GM19193 (cell line): Measurements from ENCODE around the gene PRSS8.
A peak's percentile ranks its signal among the peaks of the same experiment; 100 is the strongest.

Source experiments
- POLR2A ChIP-seq: IDR thresholded peaks from 4 replicates; pipeline ENCODE4 v1.6.1; 2011; ENCODE audit not compliant: insufficient read depth, insufficient read length; ENCODE audit errors: extremely low read depth

PRSS8 gene

DNA sequence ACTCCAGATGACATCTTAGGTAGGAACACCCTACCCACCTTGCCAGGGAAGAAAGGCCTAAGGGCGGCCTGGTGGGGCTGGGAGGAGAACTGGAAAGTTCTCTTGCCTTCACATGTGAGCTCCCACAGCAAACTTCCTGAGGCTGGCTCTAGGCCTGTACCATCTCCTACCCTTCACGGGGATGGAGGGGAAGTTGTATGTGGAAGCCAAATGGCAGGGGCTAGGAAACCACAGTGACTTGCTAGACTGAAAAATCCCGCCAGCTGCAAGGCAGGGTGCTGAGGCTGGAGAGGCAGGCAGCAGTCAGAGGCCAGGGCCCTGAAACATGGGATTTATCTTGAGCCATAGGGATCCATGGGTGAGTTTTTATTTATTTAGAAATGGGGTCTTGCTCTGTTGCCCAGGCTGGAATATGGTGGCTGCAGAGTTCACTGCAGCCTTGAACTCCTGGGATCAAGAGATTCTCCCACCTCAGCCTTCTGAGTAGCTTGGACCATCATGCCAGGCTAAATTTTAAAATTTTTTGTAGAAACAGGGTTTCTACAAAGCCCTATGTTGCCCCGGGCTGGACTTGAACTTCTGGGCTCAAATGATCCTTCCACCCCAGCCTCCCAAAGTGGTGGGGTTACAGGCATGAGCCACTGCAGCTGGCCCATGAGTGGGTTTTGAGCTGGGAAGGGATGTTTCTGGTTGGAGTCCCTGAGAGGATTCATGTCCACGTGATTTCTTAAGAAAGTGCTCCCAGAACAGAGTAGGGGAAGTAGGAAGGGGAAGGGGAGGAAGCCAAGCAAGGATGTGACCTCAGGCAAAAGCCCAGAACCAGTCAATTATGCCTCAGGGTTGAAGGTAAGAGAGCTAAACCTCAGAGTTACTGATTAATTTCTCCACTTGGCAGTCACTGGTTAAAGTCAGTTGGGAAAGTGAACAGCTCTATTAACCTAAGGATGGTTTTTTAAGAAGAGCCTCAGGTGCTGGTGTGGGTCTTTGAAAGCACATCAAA lies 22.1 kb downstream of the PRSS8 start:
- TF ChIP-seq POLR2A, result no peak

GRCh38 chr16:31112711-31113110 lies 22.8 kb downstream of the PRSS8 start:
- TF ChIP-seq POLR2A, result no peak

DNA sequence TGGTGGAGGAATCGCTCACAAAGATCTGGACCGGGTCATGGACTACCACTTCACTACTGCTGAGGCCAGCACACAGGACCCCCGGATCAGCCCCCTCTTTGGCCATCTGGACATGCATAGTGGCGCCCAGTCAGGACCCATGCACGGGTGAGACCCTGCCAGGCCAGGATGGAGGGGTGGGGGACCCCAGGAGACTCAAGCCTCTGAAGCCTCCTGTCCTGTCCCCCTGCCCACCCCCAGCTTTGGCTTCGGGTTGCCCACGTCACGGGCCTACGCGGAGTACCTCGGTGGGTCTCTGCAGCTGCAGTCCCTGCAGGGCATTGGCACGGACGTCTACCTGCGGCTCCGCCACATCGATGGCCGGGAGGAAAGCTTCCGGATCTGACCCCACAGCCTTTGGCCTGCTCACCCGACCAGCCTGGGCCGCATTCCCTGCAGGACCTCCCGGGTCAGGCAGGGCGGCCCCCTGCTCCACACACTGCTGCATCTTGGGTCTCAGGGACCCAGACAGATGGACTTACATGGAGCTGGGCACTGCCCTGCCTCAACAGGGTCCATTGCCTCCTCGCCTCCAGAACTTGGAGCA lies 23.6 kb downstream of the PRSS8 start:
- no peak for TF ChIP-seq POLR2A

DNA sequence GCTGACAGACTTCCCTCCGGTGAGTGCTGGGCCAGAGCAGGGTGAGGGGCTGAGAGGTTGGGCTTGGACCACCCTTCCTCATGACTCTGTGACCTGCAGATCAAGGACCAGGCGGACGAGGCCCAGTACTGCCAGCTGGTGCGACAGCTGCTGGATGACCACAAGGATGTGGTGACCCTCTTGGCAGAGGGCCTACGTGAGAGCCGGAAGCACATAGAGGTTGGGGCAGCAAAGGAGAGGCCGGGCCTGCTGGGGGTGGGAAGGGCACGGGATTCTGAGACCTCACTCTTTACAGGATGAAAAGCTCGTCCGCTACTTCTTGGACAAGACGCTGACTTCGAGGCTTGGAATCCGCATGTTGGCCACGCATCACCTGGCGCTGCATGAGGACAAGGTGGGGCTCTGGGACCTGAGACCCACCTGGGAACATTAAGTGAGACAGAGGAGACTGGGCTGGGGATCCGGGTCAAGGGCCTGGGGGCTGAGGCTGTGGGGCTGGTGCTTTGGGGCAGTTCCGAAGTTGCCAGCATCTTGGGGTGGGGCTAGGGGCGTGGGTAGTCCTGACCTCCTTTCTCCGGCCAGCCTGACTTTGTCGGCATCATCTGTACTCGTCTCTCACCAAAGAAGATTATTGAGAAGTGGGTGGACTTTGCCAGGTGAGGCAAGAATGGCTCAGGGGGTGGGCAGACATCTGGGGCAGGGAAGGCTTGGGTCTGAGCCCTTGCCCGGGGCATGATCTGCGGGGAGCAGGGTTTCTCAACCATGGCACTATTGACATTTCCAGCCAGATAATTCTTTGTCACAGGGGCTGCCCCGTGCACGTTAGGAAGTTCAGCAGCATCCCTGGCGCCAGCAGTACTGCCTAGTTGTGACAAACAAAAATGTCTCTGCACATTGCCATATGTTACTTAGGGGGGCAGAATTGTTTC lies 25.2 kb downstream of the PRSS8 start:
- no peak for TF ChIP-seq POLR2A

- TF ChIP-seq POLR2A, result no peak
Observed at GRCh38 chr16:31109622-31110021, 25.9 kb downstream of the PRSS8 start.

- no peak for TF ChIP-seq POLR2A
Observed at GRCh38 chr16:31108794-31109558, 26.6 kb downstream of the PRSS8 start.

- peak; percentile 65 for TF ChIP-seq POLR2A
Observed at GRCh38 chr16:31108035-31108793, 27.3 kb downstream of the PRSS8 start, which contains the start of gene BCKDK. Gene BCKDK (plus strand): TSS chr16:31108386. CDS start chr16:31109224, 838 bp downstream.

DNA sequence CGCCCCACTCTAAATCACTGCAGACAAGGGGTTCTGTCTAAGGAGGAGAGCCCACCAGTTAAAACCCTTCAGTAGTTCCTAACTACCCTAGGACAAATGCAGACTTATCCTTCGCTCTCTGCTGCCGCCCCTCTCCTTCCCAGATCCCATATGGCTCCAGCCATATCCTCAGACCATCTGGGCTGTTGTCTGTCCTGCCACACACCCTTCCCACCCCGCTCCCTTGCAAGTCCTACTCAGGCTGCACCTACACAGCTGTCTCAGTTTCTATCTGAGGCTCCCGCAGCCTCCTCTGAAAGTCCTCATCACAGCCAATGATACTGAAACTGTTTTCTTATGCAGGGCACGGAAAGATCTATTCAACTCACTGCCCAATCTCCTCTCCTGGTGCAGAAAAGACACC lies 28.1 kb downstream of the PRSS8 start:
- no peak for TF ChIP-seq POLR2A

GRCh38 chr16:31106509-31107464 lies 28.7 kb downstream of the PRSS8 start:
- no peak for TF ChIP-seq POLR2A

DNA sequence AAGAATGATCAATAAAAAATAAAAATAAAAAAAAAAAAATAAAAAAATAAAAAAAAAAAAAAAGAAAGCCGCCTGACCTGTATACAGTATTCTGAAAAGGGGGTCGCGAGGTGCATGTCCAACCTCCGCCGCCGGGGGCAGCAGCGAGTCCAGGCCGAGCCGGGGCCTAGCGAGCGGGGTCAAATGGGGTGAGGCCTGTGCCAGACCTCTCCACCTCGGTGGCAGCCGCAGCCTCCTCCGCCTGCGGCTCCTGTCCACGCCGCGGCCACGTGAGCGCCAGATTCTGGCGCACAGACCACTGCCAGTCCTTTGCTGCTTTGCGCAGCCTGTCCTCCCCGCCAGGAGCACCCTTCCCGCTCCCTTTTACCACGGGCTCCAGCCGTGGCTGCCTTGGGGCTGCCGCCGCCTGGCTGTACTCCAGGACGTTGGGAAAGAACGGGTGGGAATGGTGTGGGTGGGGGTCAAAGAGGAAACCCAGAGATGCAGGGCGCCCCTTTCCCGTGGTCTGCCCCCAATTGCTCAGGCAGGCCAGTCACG lies 29.8 kb downstream of the PRSS8 start:
- TF ChIP-seq POLR2A, result peak; percentile 32

DNA sequence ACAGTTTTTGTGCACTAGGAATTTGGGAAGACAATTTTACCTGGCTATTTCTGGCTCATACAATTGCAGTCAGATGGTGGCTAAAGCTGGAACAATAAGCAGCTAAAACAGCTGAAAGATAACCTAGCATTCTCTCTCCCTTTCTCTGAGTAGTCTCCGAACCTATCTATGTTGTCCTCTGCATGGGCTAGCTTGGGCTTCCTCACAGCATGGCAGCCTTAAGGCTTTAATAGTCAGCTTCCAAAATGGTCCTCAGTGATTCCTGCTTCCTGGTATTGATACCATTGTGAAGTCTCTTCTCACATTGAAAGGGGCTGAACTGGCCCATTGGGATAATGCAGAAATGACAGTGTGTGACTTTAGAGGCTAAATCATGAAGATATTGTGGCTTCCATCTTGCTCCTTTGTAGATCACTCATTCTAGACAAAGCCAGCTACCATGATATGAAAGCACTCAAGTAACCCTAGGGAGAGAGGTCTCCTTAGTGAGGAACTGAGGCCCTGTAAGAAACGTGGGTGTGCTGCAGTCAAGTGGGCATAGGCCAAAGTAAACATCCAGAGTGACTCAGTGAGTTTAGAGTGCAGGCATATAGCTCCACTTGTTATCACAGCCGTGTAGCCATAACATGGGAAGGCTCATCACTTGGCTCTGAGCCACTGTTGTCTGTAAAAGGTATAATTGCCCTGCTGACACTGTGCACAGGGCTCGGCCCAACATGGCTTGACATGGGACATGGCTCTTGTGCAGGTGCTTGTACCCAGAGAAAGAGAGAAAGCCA lies 35.5 kb downstream of the PRSS8 start:
- TF ChIP-seq POLR2A, result no peak

GRCh38 chr16:31094424-31095120 lies 41.0 kb downstream of the PRSS8 start, which contains the start of gene VKORC1:
Gene VKORC1 (minus strand): TSS chr16:31094797. CDS start chr16:31094729, 68 bp downstream.
- peak; percentile 68 for TF ChIP-seq POLR2A
